HCT116 (cell line): ENCODE data around the gene AAK1. TPM values are rescaled to one million over a fixed set of nuclear protein-coding genes. Genes with fewer than 3 reads are reported as not detected.

Experiments used
- ATAC-seq: fragments of 200-7000 bp; cut with Tn5 transposase; 2 replicates; pipeline ENCODE4 v1.9.1; 2020; ENCODE audit warnings: mild to moderate bottlenecking, moderate library complexity
- BruUV-seq: library from RNA; stranded (reverse); fragments of 400-500 nt; replicated peaks from 2 replicates; lab custom pipeline; 2021; lab: Mats Ljungman, UMichigan
- CTCF ChIA-PET: fragments of 300-600 bp; sonication (Branson Sonifier 250); formaldehyde crosslinking; loops from one replicate; lab custom pipeline; 2021; ENCODE audit warnings: antibody characterized with exemption; lab: Charles Lee
- POLR2A ChIA-PET: fragments of 300-600, 350-600 bp; sonication (Branson Sonifier 250); formaldehyde crosslinking; loops from one replicate; lab custom pipeline; 2021; ENCODE audit warnings: antibody characterized with exemption; lab: Charles Lee
- RAD21 ChIA-PET, 2 experiments: fragments of 300-600 bp; sonication (Branson Sonifier 250); formaldehyde crosslinking; loops; one replicate each; lab custom pipeline; 2023; ENCODE audit warnings: low total read pairs in 2 of 2; ENCODE audit not compliant: uncharacterized antibody in 2 of 2, unreplicated experiment in 2 of 2, low non-redundant PET in 1 of 2; lab: Charles Lee
- DNase-seq: peaks from one replicate; pipeline ENCODE4 v3.0.0-alpha.2; 2010; ENCODE audit warnings: low read depth, low spot score
- H2AFZ ChIP-seq: fragments of 200-600 bp; shearing (Covaris generic), sonication (generic); 2 replicates; pipeline ENCODE4 v1.6.1; 2017; ENCODE audit warnings: low read depth, mixed run types, mixed read lengths, antibody characterized with exemption, low read length; ENCODE audit not compliant: poor library complexity, severe bottlenecking
- H3K27ac ChIP-seq: 2 replicates; pipeline ENCODE4 v1.5.1; 2012; ENCODE audit warnings: low read depth, low read length
- H3K27me3 ChIP-seq: fragments of 200-600 bp; sonication (generic); 2 replicates; pipeline ENCODE4 v1.6.1; 2016; ENCODE audit warnings: mixed run types, low read length, mixed read lengths; ENCODE audit not compliant: insufficient read depth
- H3K36me3 ChIP-seq, 2 experiments: fragments of 200-500 bp in 1 of 2; fragments of 200-600 bp in 1 of 2; sonication (Bioruptor generic) in 1 of 2; sonication (generic) in 1 of 2; 2 replicates each; pipeline versions ENCODE4 v1.5.1 to v1.6.1; 2014 to 2016; ENCODE audit warnings: low read length in 2 of 2, inconsistent platforms in 1 of 2, mixed read lengths in 1 of 2, mixed run types in 1 of 2; ENCODE audit not compliant: insufficient read depth in 2 of 2, control insufficient read depth in 1 of 2
- H3K4me1 ChIP-seq, 2 experiments: fragments of 200-600 bp in 1 of 2; sonication (generic) in 1 of 2; 2 replicates each; pipeline versions ENCODE4 v1.5.1 to v1.6.1; 2012 to 2017; ENCODE audit warnings: low read length in 2 of 2, inconsistent platforms in 1 of 2, mild to moderate bottlenecking in 1 of 2, mixed read lengths in 1 of 2, mixed run types in 1 of 2, moderate library complexity in 1 of 2; ENCODE audit not compliant: insufficient read depth in 2 of 2, control insufficient read depth in 1 of 2
- H3K4me2 ChIP-seq: fragments of 200-600 bp; sonication (generic); 2 replicates; pipeline ENCODE4 v1.6.1; 2017; ENCODE audit warnings: mixed run types, low read length, mixed read lengths
- H3K4me3 ChIP-seq, 2 experiments: fragments of 200-600 bp in 1 of 2; sonication (generic) in 1 of 2; replicated peaks in 1 of 2; 2 replicates each; pipeline ENCODE4 v1.5.1; 2011 to 2016; ENCODE audit warnings: low read length in 2 of 2, control low read depth in 1 of 2, low read depth in 1 of 2, mild to moderate bottlenecking in 1 of 2, mixed read lengths in 1 of 2, mixed run types in 1 of 2
- H3K79me2 ChIP-seq: fragments of 200-600 bp; sonication (generic); 2 replicates; pipeline ENCODE4 v1.6.1; 2017; ENCODE audit warnings: mild to moderate bottlenecking, mixed run types, low read length, moderate library complexity, mixed read lengths; ENCODE audit not compliant: insufficient read depth
- H3K9ac ChIP-seq: fragments of 200-600 bp; sonication (generic); 2 replicates; pipeline ENCODE4 v1.6.1; 2016; ENCODE audit warnings: low read length, mixed read lengths
- H3K9me2 ChIP-seq: fragments of 200-600 bp; sonication (generic), shearing (Covaris generic); 2 replicates; pipeline ENCODE4 v1.6.1; 2017; ENCODE audit warnings: mixed run types, mild to moderate bottlenecking, moderate library complexity; ENCODE audit not compliant: insufficient read depth
- H3K9me3 ChIP-seq, 2 experiments: fragments of 200-500 bp in 1 of 2; fragments of 200-600 bp in 1 of 2; sonication (Bioruptor generic) in 1 of 2; sonication (generic) in 1 of 2; 2 replicates each; pipeline ENCODE4 v1.6.1; 2014 to 2017; ENCODE audit warnings: low read length in 2 of 2, mixed read lengths in 2 of 2, inconsistent platforms in 1 of 2, low read depth in 1 of 2, mild to moderate bottlenecking in 1 of 2, mixed run types in 1 of 2, moderate library complexity in 1 of 2; ENCODE audit not compliant: control insufficient read depth in 1 of 2, insufficient read depth in 1 of 2
- H4K20me1 ChIP-seq: fragments of 200-600 bp; sonication (generic), shearing (Covaris generic); 2 replicates; pipeline ENCODE4 v1.6.1; 2017; ENCODE audit warnings: mixed run types, mild to moderate bottlenecking, moderate library complexity; ENCODE audit not compliant: insufficient read depth
- JUND ChIP-seq: IDR thresholded peaks from 2 replicates; pipeline ENCODE4 v1.6.1; 2012
- RAD21 ChIP-seq: IDR thresholded peaks from 2 replicates; pipeline ENCODE4 v1.6.1; 2012; ENCODE audit warnings: low read depth, mild to moderate bottlenecking
- TCF7L2 ChIP-seq: IDR thresholded peaks from 2 replicates; pipeline ENCODE4 v1.7.0; 2011; ENCODE audit warnings: borderline replicate concordance, inconsistent platforms; ENCODE audit not compliant: insufficient read depth, insufficient read length; ENCODE audit errors: extremely low read depth
- YY1 ChIP-seq: IDR thresholded peaks from 2 replicates; pipeline ENCODE4 v1.6.1; 2011; ENCODE audit warnings: low read length, low read depth, moderate library complexity, mild to moderate bottlenecking; ENCODE audit not compliant: insufficient replicate concordance; ENCODE audit errors: extremely low read depth
- ZNF274 ChIP-seq: fragments of 200-500 bp; sonication (Bioruptor generic); IDR thresholded peaks from 2 replicates; pipeline ENCODE4 v1.6.1; 2014; ENCODE audit warnings: mild to moderate bottlenecking, low read depth, low read length, inconsistent platforms
- intact Hi-C: fragments of 100-400 bp; cut with micrococcal nuclease; formaldehyde crosslinking; loops from 2 replicates; pipeline ENCODE4 v1.10.0; 2022
- total RNA-seq: library from RNA; stranded (reverse); gene quantifications from one replicate; pipeline ENCODE4 v1.2.1, GENCODE V29; 2021; ENCODE audit not compliant: unreplicated experiment
- TF ChIP-seq, protein P1 (sequence below): IDR thresholded peaks from 2 replicates; pipeline ENCODE4 v1.6.1; 2011; ENCODE audit warnings: mild to moderate bottlenecking, low read length, moderate library complexity; ENCODE audit not compliant: insufficient replicate concordance; ENCODE audit errors: extremely low read depth
- TF ChIP-seq, protein P2 (sequence below), 3 experiments: fragments of 200-600 bp in 1 of 3; sonication (generic) in 1 of 3; IDR thresholded peaks in 2 of 3; conservative IDR thresholded peaks in 1 of 3; 2 replicates each; pipeline ENCODE4 v1.5.1; 2012 to 2017; ENCODE audit warnings: low read depth in 2 of 3, low read length in 2 of 3, antibody characterized with exemption in 1 of 3, borderline replicate concordance in 1 of 3, control low read depth in 1 of 3, mild to moderate bottlenecking in 1 of 3, mixed read lengths in 1 of 3, mixed run types in 1 of 3, moderate library complexity in 1 of 3; ENCODE audit not compliant: insufficient read depth in 1 of 3

The AAK1 gene
- total RNA-seq, 1 experiment from 2014 or later = 32.0 TPM

DNA sequence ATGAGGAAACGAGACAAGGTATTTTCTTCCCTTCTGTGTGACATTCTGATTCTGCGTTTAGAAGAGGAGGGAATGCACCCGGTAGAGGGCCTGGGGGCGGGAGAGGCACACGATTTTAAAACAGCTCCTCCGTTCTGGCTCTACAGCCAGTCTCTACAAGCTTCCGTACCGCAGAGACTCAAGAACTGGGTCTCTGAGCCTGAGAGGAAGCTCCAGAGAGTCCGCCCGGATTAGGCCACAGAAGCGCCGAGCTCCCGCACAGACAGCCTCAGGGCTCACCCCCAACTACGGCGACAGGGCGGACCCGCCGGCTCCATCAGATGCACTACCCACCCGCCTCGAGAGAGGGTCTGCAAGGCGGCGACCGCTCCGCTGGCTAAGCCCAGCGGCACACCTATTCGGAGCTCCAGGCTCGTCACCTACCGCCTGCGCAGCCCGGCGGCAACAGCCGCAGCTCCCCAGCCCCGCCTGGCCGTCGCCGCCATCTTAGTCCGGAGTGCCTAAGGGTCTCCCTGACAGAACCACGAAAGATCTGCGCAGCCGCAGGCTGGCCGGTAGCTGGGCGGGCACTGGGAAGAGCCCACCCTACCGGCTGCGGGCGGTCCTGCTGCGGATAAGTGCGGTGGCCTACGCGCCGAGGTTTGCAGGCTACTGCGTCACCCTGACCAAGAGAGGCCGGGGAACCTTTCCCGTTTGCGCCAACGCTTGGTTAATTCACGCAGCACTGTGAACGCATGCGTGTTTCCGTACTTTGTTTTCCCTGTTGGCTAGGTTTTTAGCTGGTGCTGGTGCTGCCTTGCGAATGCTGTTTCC is 206.4 kb downstream of the AAK1 start, which contains the start of gene NFU1 (continued):
- TF ChIP-seq, protein P1, sequence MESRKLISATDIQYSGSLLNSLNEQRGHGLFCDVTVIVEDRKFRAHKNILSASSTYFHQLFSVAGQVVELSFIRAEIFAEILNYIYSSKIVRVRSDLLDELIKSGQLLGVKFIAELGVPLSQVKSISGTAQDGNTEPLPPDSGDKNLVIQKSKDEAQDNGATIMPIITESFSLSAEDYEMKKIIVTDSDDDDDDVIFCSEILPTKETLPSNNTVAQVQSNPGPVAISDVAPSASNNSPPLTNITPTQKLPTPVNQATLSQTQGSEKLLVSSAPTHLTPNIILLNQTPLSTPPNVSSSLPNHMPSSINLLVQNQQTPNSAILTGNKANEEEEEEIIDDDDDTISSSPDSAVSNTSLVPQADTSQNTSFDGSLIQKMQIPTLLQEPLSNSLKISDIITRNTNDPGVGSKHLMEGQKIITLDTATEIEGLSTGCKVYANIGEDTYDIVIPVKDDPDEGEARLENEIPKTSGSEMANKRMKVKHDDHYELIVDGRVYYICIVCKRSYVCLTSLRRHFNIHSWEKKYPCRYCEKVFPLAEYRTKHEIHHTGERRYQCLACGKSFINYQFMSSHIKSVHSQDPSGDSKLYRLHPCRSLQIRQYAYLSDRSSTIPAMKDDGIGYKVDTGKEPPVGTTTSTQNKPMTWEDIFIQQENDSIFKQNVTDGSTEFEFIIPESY = no peak
- TF ChIP-seq RAD21 = peak; percentile 21; the same call in 1 of the 2 replicates
- TF ChIP-seq ZNF274 = no peak
- peak; percentile 15 for TF ChIP-seq TCF7L2

DNA sequence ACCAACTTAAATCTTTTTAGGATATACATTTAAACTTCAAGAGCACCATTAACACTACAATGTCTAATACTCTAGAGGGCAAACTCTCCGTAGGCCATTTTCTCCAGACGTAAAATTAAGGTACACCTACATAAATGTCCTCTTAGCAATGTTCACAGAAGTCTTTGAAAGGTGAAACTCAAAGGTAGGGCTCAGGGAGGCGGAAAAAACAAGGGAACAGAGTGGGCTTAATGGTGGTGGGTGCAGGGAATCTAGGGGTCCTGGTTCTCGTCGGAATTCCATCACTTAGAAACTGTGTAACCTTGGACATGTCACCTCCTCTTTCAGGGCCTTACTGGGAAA is 207.0 kb downstream of the AAK1 start:
- no TSS peak for BruUV-seq
- Histone ChIP-seq H3K36me3 (no peaks in the 10 kb centered on the region; a peak in 1 of 4 replicates), H3K9me3 (no peaks in the 10 kb centered on the region), H3K4me2 (peak overlapping the region; percentile 88), H3K4me1 (peaks cover 9 to 24% of the 10 kb centered on the region in 2 experiments; a peak in 3 of 4 replicates), H3K27me3 (no peaks in the 10 kb centered on the region), H2AFZ (peak overlapping the region; percentile 65), H3K9me2 (no peaks in the 10 kb centered on the region), H3K9ac (peak overlapping the region; percentile 78), H3K27ac (peak overlapping the region; percentile 92), H3K4me3 (peak overlapping the region; percentile 75 to 94), H3K79me2 (peaks cover 22% of the 10 kb centered on the region), H4K20me1 (no peaks in the 10 kb centered on the region)
- no peak; the same call in 1 of the 2 replicates for ATAC-seq
- intact Hi-C loops = no loop called here
- POLR2A ChIA-PET = interaction anchor here (1.4 kb wide), 1 partner anchor 493 kb away, joined by 3 read pairs; no protein-coding TSS in a partner anchor
- RAD21 ChIA-PET = no interaction called here
- CTCF ChIA-PET = interaction anchor here (0.9 to 2.2 kb wide), 2 partner anchors 48 to 277 kb away, joined by 3 to 5 read pairs; no protein-coding TSS in a partner anchor
- TF ChIP-seq, protein P2, sequence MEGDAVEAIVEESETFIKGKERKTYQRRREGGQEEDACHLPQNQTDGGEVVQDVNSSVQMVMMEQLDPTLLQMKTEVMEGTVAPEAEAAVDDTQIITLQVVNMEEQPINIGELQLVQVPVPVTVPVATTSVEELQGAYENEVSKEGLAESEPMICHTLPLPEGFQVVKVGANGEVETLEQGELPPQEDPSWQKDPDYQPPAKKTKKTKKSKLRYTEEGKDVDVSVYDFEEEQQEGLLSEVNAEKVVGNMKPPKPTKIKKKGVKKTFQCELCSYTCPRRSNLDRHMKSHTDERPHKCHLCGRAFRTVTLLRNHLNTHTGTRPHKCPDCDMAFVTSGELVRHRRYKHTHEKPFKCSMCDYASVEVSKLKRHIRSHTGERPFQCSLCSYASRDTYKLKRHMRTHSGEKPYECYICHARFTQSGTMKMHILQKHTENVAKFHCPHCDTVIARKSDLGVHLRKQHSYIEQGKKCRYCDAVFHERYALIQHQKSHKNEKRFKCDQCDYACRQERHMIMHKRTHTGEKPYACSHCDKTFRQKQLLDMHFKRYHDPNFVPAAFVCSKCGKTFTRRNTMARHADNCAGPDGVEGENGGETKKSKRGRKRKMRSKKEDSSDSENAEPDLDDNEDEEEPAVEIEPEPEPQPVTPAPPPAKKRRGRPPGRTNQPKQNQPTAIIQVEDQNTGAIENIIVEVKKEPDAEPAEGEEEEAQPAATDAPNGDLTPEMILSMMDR (IDR thresholded peaks at IDR 0.05 in 2 of 3, conservative IDR thresholded peaks at IDR 0.05 in 1 of 3; ENCODE audit: borderline replicate concordance in 1 of 3, insufficient read depth in 1 of 3, low read depth in 2 of 3, low read length in 2 of 3) = 0 out of 6 replicates have a peak, but pooled peaks of 1 of the 3 experiments have one; percentile 5
- no peak for TF ChIP-seq YY1
- TF ChIP-seq JUND = peak; percentile 9; the same call in 1 of the 2 replicates
- no peak for DNase-seq
